OCI-LY7 (cell line): ENCODE data around the gene SUPT20H.

Source experiments
- EZH2phosphoT487 ChIP-seq: fragments of 200-600 bp; sonication (generic); IDR thresholded peaks from 2 replicates; pipeline ENCODE4 v1.6.1; 2018; ENCODE audit warnings: low read depth, borderline replicate concordance, mild to moderate bottlenecking, mixed run types, antibody characterized with exemption, low read length, moderate library complexity, mixed read lengths
- TF ChIP-seq, protein P1 (sequence below): fragments of 200-600 bp; sonication (generic); conservative IDR thresholded peaks from 2 replicates; pipeline ENCODE4 v1.5.1; 2014; ENCODE audit warnings: mild to moderate bottlenecking, antibody characterized with exemption, low read length, moderate library complexity, mixed read lengths

DNA sequence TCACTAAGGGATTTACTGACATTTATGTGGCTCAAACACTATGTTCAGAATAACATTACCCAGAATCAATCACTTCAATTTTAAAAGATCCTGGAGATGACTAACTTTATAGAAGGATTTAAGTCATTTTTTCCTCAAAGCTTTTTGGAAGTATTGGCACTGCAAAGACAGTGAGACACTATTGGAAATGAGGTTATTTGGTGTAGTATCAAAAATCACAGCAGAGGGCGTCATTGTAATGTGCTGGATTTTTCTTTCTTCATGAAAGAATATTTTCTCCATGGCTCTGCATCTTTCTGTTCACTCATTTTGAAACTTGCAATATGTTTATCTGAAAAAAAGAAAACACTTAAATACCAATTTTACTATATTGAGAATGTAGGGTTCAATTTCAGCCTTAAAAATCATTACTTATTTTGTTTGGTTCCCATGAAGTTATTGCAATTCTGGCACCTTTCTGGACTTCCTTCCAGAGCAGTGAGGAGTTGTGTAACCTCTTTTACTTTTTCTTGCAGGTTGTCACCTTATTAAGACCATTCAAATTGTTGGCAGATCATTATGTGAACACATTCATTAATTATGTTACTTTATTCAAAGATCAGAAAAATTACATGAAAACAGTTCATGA is 49.7 kb upstream of the SUPT20H start:
- TF ChIP-seq, protein P1, sequence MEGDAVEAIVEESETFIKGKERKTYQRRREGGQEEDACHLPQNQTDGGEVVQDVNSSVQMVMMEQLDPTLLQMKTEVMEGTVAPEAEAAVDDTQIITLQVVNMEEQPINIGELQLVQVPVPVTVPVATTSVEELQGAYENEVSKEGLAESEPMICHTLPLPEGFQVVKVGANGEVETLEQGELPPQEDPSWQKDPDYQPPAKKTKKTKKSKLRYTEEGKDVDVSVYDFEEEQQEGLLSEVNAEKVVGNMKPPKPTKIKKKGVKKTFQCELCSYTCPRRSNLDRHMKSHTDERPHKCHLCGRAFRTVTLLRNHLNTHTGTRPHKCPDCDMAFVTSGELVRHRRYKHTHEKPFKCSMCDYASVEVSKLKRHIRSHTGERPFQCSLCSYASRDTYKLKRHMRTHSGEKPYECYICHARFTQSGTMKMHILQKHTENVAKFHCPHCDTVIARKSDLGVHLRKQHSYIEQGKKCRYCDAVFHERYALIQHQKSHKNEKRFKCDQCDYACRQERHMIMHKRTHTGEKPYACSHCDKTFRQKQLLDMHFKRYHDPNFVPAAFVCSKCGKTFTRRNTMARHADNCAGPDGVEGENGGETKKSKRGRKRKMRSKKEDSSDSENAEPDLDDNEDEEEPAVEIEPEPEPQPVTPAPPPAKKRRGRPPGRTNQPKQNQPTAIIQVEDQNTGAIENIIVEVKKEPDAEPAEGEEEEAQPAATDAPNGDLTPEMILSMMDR = peak; percentile 86
- TF ChIP-seq EZH2phosphoT487 = no peak
